ENCODE data around the gene RASA2. TPM values are rescaled to one million over a fixed set of nuclear protein-coding genes. Genes with fewer than 3 reads are reported as not detected.

Gene RASA2
- total and polyA plus RNA-seq, 9 of the 15 experiments (the other 6 are each of a cell fraction or from before 2014, with no cell fraction given) = 2.0 to 12.8 (median 9.5) TPM

DNA sequence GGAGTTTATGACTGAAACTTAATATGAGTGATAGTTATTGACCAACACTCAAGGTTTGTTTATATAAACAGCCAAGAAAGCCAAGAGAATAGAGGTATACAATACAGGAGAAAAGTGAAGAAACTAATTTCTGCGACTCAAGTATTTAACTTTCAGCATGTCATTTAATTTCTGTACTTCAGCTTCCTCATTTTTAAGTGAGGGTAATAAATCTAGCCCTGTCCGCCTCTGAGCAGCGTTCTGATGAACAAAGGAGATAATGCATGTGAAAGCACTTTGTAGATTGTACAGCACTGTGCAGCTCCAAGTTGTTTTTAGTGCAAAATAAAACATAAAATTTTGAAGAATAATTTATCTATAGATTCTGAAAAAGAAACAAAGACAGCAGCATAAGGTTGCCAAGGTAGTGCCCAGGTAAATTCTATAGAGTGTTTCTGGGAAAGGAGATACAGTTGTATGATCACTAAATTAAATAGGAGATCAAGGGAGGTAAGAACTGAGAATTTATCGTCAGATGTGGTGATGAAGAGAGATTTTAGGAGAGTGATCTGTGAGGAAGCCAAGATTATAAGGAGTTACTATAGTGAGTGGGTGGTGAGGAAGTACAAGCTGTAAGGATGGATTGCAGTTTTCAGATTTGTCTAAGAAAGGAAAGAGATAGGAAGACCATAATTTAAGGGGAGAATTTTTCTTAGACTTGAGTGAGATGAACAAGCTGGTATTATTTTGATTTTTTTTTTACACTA lies 71.3 kb downstream of the RASA2 start:
- Histone ChIP-seq H3K9me1 (ENCODE audit: control insufficient read depth, insufficient read depth, low read length) (no peaks in the 10 kb centered on the region), H3K4me2 (ENCODE audit: insufficient read depth, low read length) (peak overlapping the region; percentile 40; the same call in 1 of the 2 replicates), H3K36me3 (ENCODE audit: control insufficient read depth, insufficient read depth, low read length) (peaks cover 28% of the 10 kb centered on the region; the same call in 2 of the 3 replicates), H3K9ac (ENCODE audit: insufficient read depth in 1 of 2, low read depth in 2 of 2, low read length in 2 of 2) (peak overlapping the region in 1 of 2 experiments; percentile 40; a peak in 1 of 4 replicates), H3K79me2 (ENCODE audit: control insufficient read depth, insufficient read depth, low read length) (no peaks in the 10 kb centered on the region), H3K27ac (ENCODE audit: extremely low read depth, low read depth, low read length) (peak overlapping the region; percentile 72; the same call in 2 of the 3 replicates), H4K20me1 (replicated peaks; ENCODE audit: control insufficient read depth, insufficient read depth, low read length) (no peaks in the 10 kb centered on the region), H3K4me3 (no peak overlapping the region), H3K9me3 (replicated peaks; ENCODE audit: control insufficient read depth, insufficient read depth, low read depth, low read length) (no peaks in the 10 kb centered on the region), H3K4me1 (replicated peaks in 1 of 2; ENCODE audit: control insufficient read depth in 2 of 2, insufficient read depth in 2 of 2, low read length in 2 of 2) (peaks cover 10 to 21% of the 10 kb centered on the region in 2 experiments), H3K27me3 (ENCODE audit: control insufficient read depth in 2 of 2, insufficient read depth in 2 of 2, low read length in 2 of 2) (no peaks in the 10 kb centered on the region), H2AFZ (ENCODE audit: low read depth, low read length) (peak overlapping the region; percentile 42; the same call in 1 of the 2 replicates)
- POLR2A ChIA-PET = interaction anchor here (0.7 to 2.1 kb wide), 7 partner anchors 9 to 466 kb away, joined by 3 to 11 read pairs (median 3); no protein-coding TSS in a partner anchor
- CTCF ChIA-PET (ENCODE audit: low intra/inter-chr PET ratio) = interaction anchor here (2.1 kb wide), 1 partner anchor 98 kb away, joined by 12 read pairs; no protein-coding TSS in a partner anchor
- intact Hi-C loops (cut with micrococcal nuclease) (loop anchor here (1.0 kb wide), 1 partner anchor 84 kb away; no protein-coding TSS in a partner anchor), in situ Hi-C loops (cut with MboI) (loop anchor here (5.0 kb wide), 1 partner anchor 96 kb away; no protein-coding TSS in a partner anchor)
- no TSS peak for BruUV-seq (replicated peaks)
- peak; percentile 96 for ATAC-seq
- 1% methylated on average over 4 of the region's 4 CpGs for WGBS (ENCODE audit: insufficient coverage, low coverage, missing lambda C conversion rate)
- DNase-seq (ENCODE audit: extremely low read depth in 1 of 4, low spot score in 3 of 4) = peak in 2 of 4 experiments; percentile 47 to 72
- peak; percentile 67 for FAIRE-seq
- TF ChIP-seq TAF1 (IDR thresholded peaks at IDR 0.05; ENCODE audit: control insufficient read depth, extremely low read depth, insufficient read depth, low read length, severe bottlenecking) (no peak), ZNF764 (CRISPR knock-in tag; IDR thresholded peaks at IDR 0.05; ENCODE audit: low read depth) (no peak), SAP30 (IDR thresholded peaks at IDR 0.05; ENCODE audit: borderline replicate concordance, insufficient read depth, low read depth, low read length, poor library complexity, severe bottlenecking) (no peak), ZNF311 (CRISPR knock-in tag; IDR thresholded peaks at IDR 0.05) (0 out of 2 replicates have a peak, but pooled peaks have one; percentile 16), FUS (optimal IDR thresholded peaks at IDR 0.05; ENCODE audit: low read depth, low read length) (no peak), SNRNP70 (optimal IDR thresholded peaks at IDR 0.05; ENCODE audit: low read depth, low read length) (no peak), LEF1 (IDR thresholded peaks at IDR 0.05) (peak; percentile 84; the same call in 1 of the 2 replicates), HDAC1 (IDR thresholded peaks at IDR 0.05) (peak in 1 of 2 experiments; percentile 44; a peak in 1 of 4 replicates), CAMTA2 (CRISPR knock-in tag; conservative IDR thresholded peaks at IDR 0.05) (no peak), STAT5A (IDR thresholded peaks at IDR 0.05; ENCODE audit: borderline replicate concordance, low read length) (no peak), EWSR1 (IDR thresholded peaks at IDR 0.05; ENCODE audit: borderline replicate concordance, low read depth, partially characterized antibody) (no peak), NFE2 (IDR thresholded peaks at IDR 0.05; ENCODE audit: low read depth) (no peak)
- TF ChIP-seq, protein P1, sequence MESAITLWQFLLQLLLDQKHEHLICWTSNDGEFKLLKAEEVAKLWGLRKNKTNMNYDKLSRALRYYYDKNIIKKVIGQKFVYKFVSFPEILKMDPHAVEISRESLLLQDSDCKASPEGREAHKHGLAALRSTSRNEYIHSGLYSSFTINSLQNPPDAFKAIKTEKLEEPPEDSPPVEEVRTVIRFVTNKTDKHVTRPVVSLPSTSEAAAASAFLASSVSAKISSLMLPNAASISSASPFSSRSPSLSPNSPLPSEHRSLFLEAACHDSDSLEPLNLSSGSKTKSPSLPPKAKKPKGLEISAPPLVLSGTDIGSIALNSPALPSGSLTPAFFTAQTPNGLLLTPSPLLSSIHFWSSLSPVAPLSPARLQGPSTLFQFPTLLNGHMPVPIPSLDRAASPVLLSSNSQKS (CRISPR knock-in tag; IDR thresholded peaks at IDR 0.05) = no peak
- TF ChIP-seq, protein P2, sequence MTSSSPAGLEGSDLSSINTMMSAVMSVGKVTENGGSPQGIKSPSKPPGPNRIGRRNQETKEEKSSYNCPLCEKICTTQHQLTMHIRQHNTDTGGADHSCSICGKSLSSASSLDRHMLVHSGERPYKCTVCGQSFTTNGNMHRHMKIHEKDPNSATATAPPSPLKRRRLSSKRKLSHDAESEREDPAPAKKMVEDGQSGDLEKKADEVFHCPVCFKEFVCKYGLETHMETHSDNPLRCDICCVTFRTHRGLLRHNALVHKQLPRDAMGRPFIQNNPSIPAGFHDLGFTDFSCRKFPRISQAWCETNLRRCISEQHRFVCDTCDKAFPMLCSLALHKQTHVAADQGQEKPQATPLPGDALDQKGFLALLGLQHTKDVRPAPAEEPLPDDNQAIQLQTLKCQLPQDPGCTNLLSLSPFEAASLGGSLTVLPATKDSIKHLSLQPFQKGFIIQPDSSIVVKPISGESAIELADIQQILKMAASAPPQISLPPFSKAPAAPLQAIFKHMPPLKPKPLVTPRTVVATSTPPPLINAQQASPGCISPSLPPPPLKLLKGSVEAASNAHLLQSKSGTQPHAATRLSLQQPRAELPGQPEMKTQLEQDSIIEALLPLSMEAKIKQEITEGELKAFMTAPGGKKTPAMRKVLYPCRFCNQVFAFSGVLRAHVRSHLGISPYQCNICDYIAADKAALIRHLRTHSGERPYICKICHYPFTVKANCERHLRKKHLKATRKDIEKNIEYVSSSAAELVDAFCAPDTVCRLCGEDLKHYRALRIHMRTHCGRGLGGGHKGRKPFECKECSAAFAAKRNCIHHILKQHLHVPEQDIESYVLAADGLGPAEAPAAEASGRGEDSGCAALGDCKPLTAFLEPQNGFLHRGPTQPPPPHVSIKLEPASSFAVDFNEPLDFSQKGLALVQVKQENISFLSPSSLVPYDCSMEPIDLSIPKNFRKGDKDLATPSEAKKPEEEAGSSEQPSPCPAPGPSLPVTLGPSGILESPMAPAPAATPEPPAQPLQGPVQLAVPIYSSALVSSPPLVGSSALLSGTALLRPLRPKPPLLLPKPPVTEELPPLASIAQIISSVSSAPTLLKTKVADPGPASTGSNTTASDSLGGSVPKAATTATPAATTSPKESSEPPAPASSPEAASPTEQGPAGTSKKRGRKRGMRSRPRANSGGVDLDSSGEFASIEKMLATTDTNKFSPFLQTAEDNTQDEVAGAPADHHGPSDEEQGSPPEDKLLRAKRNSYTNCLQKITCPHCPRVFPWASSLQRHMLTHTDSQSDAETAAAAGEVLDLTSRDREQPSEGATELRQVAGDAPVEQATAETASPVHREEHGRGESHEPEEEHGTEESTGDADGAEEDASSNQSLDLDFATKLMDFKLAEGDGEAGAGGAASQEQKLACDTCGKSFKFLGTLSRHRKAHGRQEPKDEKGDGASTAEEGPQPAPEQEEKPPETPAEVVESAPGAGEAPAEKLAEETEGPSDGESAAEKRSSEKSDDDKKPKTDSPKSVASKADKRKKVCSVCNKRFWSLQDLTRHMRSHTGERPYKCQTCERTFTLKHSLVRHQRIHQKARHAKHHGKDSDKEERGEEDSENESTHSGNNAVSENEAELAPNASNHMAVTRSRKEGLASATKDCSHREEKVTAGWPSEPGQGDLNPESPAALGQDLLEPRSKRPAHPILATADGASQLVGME (CRISPR knock-in tag; IDR thresholded peaks at IDR 0.05) = no peak

Data from K562 (cell line).